M059J (cell line): ENCODE results near the gene CCDC88B. TPM values are rescaled to one million over a fixed set of nuclear protein-coding genes. Genes with fewer than 3 reads are reported as not detected.

Experiments
- total RNA-seq: library from RNA; depleted of rRNA; stranded (reverse); fragments of >200 nt; shearing (Covaris generic); gene quantifications from 2 replicates; pipeline ENCODE4 v1.2.3, GENCODE V29; 2014; rRNA removed

CCDC88B gene
- total RNA-seq, 1 experiment from 2014 or later: 3.9 TPM

Other genes with a start within 250 kb of the CCDC88B start
- gene MACROD1, start 174.1 kb upstream of the CCDC88B start, total RNA-seq: 3.8 and 10.3 TPM in 2 replicates
- 244 and 310 TPM in 2 replicates for gene STIP1, start 154.0 kb upstream of the CCDC88B start, total RNA-seq
- gene FERMT3, start 133.5 kb upstream of the CCDC88B start, total RNA-seq: 0.20 TPM in 1 of 2 replicates, not detected in the other
- 55.9 and 59.8 TPM in 2 replicates for gene TRPT1, start 114.0 kb upstream of the CCDC88B start, total RNA-seq
- gene NUDT22, start 113.9 kb upstream of the CCDC88B start, total RNA-seq: 74.7 and 79.3 TPM in 2 replicates
- 20.6 and 23.7 TPM in 2 replicates for gene DNAJC4, start 109.7 kb upstream of the CCDC88B start, total RNA-seq
- 29.8 and 36.1 TPM in 2 replicates for gene VEGFB, start 105.6 kb upstream of the CCDC88B start, total RNA-seq
- 100 and 104 TPM in 2 replicates for gene FKBP2, start 99.1 kb upstream of the CCDC88B start, total RNA-seq
- gene PPP1R14B, start 93.3 kb upstream of the CCDC88B start, total RNA-seq: 248 and 263 TPM in 2 replicates
- 24.0 and 42.3 TPM in 2 replicates for gene PLCB3, start 88.7 kb upstream of the CCDC88B start, total RNA-seq
- 148 and 163 TPM in 2 replicates for gene BAD, start 55.5 kb upstream of the CCDC88B start, total RNA-seq
- gene GPR137, start 54.4 kb upstream of the CCDC88B start, total RNA-seq: 32.7 and 39.5 TPM in 2 replicates
- gene KCNK4, start 48.9 kb upstream of the CCDC88B start, total RNA-seq: 0.10 TPM in 1 of 2 replicates, not detected in the other
- gene CATSPERZ, start 39.8 kb upstream of the CCDC88B start, total RNA-seq: not detected in 2 replicates
- gene ESRRA, start 34.7 kb upstream of the CCDC88B start, total RNA-seq: 15.5 and 35.2 TPM in 2 replicates
- 378 and 452 TPM in 2 replicates for gene TRMT112, start 22.6 kb upstream of the CCDC88B start, total RNA-seq
- 229 and 260 TPM in 2 replicates for gene PRDX5, start 22.1 kb upstream of the CCDC88B start, total RNA-seq
- gene RPS6KA4, start 19.0 kb downstream of the CCDC88B start, total RNA-seq: 26.9 and 41.8 TPM in 2 replicates
- gene SLC22A11, start 215.7 kb downstream of the CCDC88B start, total RNA-seq: not detected in 2 replicates